Endothelial cell of umbilical vein (primary cell): ENCODE measurements around the gene FGF12. TPM values are rescaled to one million over a fixed set of nuclear protein-coding genes. Genes with fewer than 3 reads are reported as not detected.

ENCODE experiments used
- BruUV-seq: library from RNA; stranded (reverse); fragments of 400-500 nt; replicated peaks from 2 replicates; lab custom pipeline; 2021; lab: Mats Ljungman, UMichigan
- CTCF ChIA-PET: fragments of 300-600, 350-600 bp; sonication (Branson Sonifier 250); formaldehyde crosslinking; loops from one replicate; lab custom pipeline; 2021; ENCODE audit warnings: antibody characterized with exemption, inconsistent platforms; lab: Charles Lee
- POLR2A ChIA-PET: fragments of 300-600, 350-600 bp; sonication (Branson Sonifier 250); formaldehyde crosslinking; loops from one replicate; lab custom pipeline; 2021; ENCODE audit warnings: antibody characterized with exemption, inconsistent platforms; lab: Charles Lee
- DNase-seq: peaks from one replicate; pipeline ENCODE4 v3.0.0-alpha.2; 2011; ENCODE audit warnings: low read depth, low spot score
- FAIRE-seq: peaks from 2 replicates; lab custom pipeline; 2011; peaks lifted over from hg19 to GRCh38; lab: Jason Lieb, UNC
- H2AFZ ChIP-seq: 2 replicates; pipeline ENCODE4 v1.6.0; 2012; ENCODE audit warnings: low read depth, low read length, control low read depth, inconsistent platforms
- H3K27ac ChIP-seq: 2 replicates; pipeline ENCODE4 v1.5.1; 2011; ENCODE audit warnings: low read depth, mild to moderate bottlenecking, control low read depth, low read length, moderate library complexity; ENCODE audit not compliant: insufficient read depth
- H3K27me3 ChIP-seq, 2 experiments: 2 replicates each; pipeline versions ENCODE4 v1.6.0 to v1.6.1; 2011; ENCODE audit warnings: low read length in 2 of 2, mixed read lengths in 1 of 2; ENCODE audit not compliant: control insufficient read depth in 2 of 2, insufficient read depth in 2 of 2
- H3K36me3 ChIP-seq, 2 experiments: 2 replicates in 1 of 2; 3 replicates in 1 of 2; pipeline ENCODE4 v1.5.1; 2011; ENCODE audit warnings: low read length in 2 of 2, mild to moderate bottlenecking in 1 of 2, moderate library complexity in 1 of 2; ENCODE audit not compliant: control insufficient read depth in 2 of 2, insufficient read depth in 2 of 2; ENCODE audit errors: extremely low read depth in 1 of 2
- H3K4me1 ChIP-seq: 3 replicates; pipeline ENCODE4 v1.5.1; 2011; ENCODE audit warnings: mild to moderate bottlenecking, low read length; ENCODE audit not compliant: control insufficient read depth, insufficient read depth; ENCODE audit errors: extremely low read depth
- H3K4me2 ChIP-seq: 2 replicates; pipeline ENCODE4 v1.6.1; 2011; ENCODE audit warnings: low read length, control low read depth, mixed read lengths; ENCODE audit not compliant: insufficient read depth
- H3K4me3 ChIP-seq, 3 experiments: fragments of 200-600 bp in 1 of 3; sonication (generic), shearing (Covaris generic) in 1 of 3; replicated peaks in 1 of 3; 2 replicates each; pipeline ENCODE4 v1.5.1; 2011 to 2016; ENCODE audit warnings: control low read depth in 3 of 3, low read length in 3 of 3, mild to moderate bottlenecking in 2 of 3, inconsistent platforms in 1 of 3, low read depth in 1 of 3, moderate library complexity in 1 of 3; ENCODE audit not compliant: insufficient read depth in 1 of 3
- H3K79me2 ChIP-seq: 2 replicates; pipeline ENCODE4 v1.6.0; 2012; ENCODE audit warnings: low read length, inconsistent platforms; ENCODE audit not compliant: control insufficient read depth, insufficient read depth
- H3K9ac ChIP-seq: replicated peaks from 2 replicates; pipeline ENCODE3; 2011; ENCODE audit warnings: low read length, control low read depth; ENCODE audit not compliant: insufficient read depth; ENCODE audit errors: extremely low read depth
- H3K9me1 ChIP-seq: replicated peaks from 3 replicates; pipeline ENCODE4 v1.6.0; 2011; ENCODE audit warnings: mild to moderate bottlenecking, low read length; ENCODE audit not compliant: control insufficient read depth, insufficient read depth; ENCODE audit errors: extremely low read depth
- H3K9me3 ChIP-seq: replicated peaks from 2 replicates; pipeline ENCODE4 v1.5.1; 2012; ENCODE audit warnings: low read length, inconsistent platforms; ENCODE audit not compliant: control insufficient read depth, insufficient read depth
- H4K20me1 ChIP-seq: replicated peaks from 2 replicates; pipeline ENCODE3; 2011; ENCODE audit warnings: mild to moderate bottlenecking, low read length; ENCODE audit not compliant: control insufficient read depth, insufficient read depth; ENCODE audit errors: extremely low read depth
- EZH2 ChIP-seq: IDR thresholded peaks from 2 replicates; pipeline ENCODE4 v1.6.1; 2012; ENCODE audit warnings: borderline replicate concordance, low read depth, mild to moderate bottlenecking, moderate library complexity, low read length, inconsistent platforms; ENCODE audit not compliant: severe bottlenecking
- FOS ChIP-seq: IDR thresholded peaks from 2 replicates; pipeline ENCODE4 v1.6.1; 2011; ENCODE audit warnings: mild to moderate bottlenecking, low read length, moderate library complexity, borderline replicate concordance; ENCODE audit not compliant: insufficient read depth
- GATA2 ChIP-seq: IDR thresholded peaks from 2 replicates; pipeline ENCODE4 v1.7.0; 2011; ENCODE audit warnings: low read depth, mild to moderate bottlenecking, moderate library complexity, mixed read lengths, low read length; ENCODE audit not compliant: insufficient read length, insufficient read depth
- JUN ChIP-seq: IDR thresholded peaks from 2 replicates; pipeline ENCODE4 v1.6.1; 2011; ENCODE audit warnings: borderline replicate concordance, low read depth; ENCODE audit not compliant: insufficient read length, insufficient read depth
- MAX ChIP-seq: IDR thresholded peaks from 2 replicates; pipeline ENCODE4 v1.6.1; 2011; ENCODE audit not compliant: insufficient read depth, insufficient read length
- MYC ChIP-seq: IDR thresholded peaks from one replicate; pipeline ENCODE4 v1.6.1; 2011; ENCODE audit warnings: mild to moderate bottlenecking, low read depth, low read length
- POLR2A ChIP-seq: IDR thresholded peaks from 2 replicates; pipeline ENCODE4 v1.6.1; 2012; ENCODE audit warnings: low read depth, mild to moderate bottlenecking, control low read depth, low read length
- POLR2AphosphoS5 ChIP-seq: IDR thresholded peaks from 2 replicates; pipeline ENCODE4 v1.6.1; 2012; ENCODE audit warnings: low read depth, mild to moderate bottlenecking, control low read depth, low read length, moderate library complexity; ENCODE audit not compliant: insufficient read depth
- dilution Hi-C: fragments of 300-500 bp; cut with MboI; formaldehyde crosslinking; loops from one replicate; pipeline ENCODE4 v1.15.0; 2019; ENCODE audit warnings: low sequenced_read_pairs; ENCODE audit not compliant: extremely low pct_ligation_motif_present
- intact Hi-C: fragments of 100-400 bp; cut with micrococcal nuclease; formaldehyde crosslinking; loops from one replicate; pipeline ENCODE4 v1.10.0; 2022
- polyA plus RNA-seq, 4 experiments: library from polyadenylated mRNA; depleted of rRNA in 3 of 4; stranded (reverse) in 3 of 4; unstranded in 1 of 4; fragments of >200 nt; gene quantifications; 2 replicates each; pipeline versions ENCODE4 v1.2.1 to v1.2.3, GENCODE V29; 2011 to 2012; ENCODE audit warnings: missing spikeins in 1 of 4
- total RNA-seq: library from RNA; stranded (reverse); gene quantifications from 2 replicates; pipeline ENCODE4 v1.2.3, GENCODE V29; 2021
- TF ChIP-seq, protein P1 (sequence below), 2 donors: IDR thresholded peaks; 1 replicate in 1 of 2; 2 replicates in 1 of 2; pipeline ENCODE4 v1.5.1; 2011; ENCODE audit warnings: low read length in 2 of 2, mild to moderate bottlenecking in 2 of 2, moderate library complexity in 2 of 2, control low read depth in 1 of 2, inconsistent platforms in 1 of 2, low read depth in 1 of 2; ENCODE audit not compliant: insufficient read depth in 1 of 2; ENCODE audit errors: extremely low read depth in 1 of 2

FGF12 gene
- total and polyA plus RNA-seq, 2 donors (not counting 3 experiments of a cell fraction or from before 2014, with no cell fraction given): 0.72 to 2.5 TPM

- no peak overlapping the region for H3K27ac ChIP-seq
- intact Hi-C loops: no loop called here
- H3K9me1 ChIP-seq: no peaks in the 10 kb centered on the region
- CTCF ChIA-PET: interaction anchor here (0.8 to 6.5 kb wide), 3 partner anchors 96 to 1009 kb away, joined by 3 to 46 read pairs (median 6); no protein-coding TSS in a partner anchor
- H4K20me1 ChIP-seq: no peaks in the 10 kb centered on the region
- TF ChIP-seq EZH2 (no peak), MYC (no peak), GATA2 (no peak), POLR2AphosphoS5 (no peak), MAX (no peak), JUN (no peak), FOS (no peak), POLR2A (no peak)
- TF ChIP-seq, protein P1, sequence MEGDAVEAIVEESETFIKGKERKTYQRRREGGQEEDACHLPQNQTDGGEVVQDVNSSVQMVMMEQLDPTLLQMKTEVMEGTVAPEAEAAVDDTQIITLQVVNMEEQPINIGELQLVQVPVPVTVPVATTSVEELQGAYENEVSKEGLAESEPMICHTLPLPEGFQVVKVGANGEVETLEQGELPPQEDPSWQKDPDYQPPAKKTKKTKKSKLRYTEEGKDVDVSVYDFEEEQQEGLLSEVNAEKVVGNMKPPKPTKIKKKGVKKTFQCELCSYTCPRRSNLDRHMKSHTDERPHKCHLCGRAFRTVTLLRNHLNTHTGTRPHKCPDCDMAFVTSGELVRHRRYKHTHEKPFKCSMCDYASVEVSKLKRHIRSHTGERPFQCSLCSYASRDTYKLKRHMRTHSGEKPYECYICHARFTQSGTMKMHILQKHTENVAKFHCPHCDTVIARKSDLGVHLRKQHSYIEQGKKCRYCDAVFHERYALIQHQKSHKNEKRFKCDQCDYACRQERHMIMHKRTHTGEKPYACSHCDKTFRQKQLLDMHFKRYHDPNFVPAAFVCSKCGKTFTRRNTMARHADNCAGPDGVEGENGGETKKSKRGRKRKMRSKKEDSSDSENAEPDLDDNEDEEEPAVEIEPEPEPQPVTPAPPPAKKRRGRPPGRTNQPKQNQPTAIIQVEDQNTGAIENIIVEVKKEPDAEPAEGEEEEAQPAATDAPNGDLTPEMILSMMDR (IDR thresholded peaks at IDR 0.05; ENCODE audit: extremely low read depth in 1 of 2, insufficient read depth in 1 of 2, low read depth in 1 of 2, low read length in 2 of 2): no peak
- no peaks in the 10 kb centered on the region for H3K79me2 ChIP-seq
- H3K9me3 ChIP-seq: no peaks in the 10 kb centered on the region
- H3K4me1 ChIP-seq: no peaks in the 10 kb centered on the region
- no peak overlapping the region for H3K4me3 ChIP-seq
- H3K4me2 ChIP-seq: no peak overlapping the region
- FAIRE-seq: no peak
- no peaks in the 10 kb centered on the region for H3K36me3 ChIP-seq
- H3K9ac ChIP-seq: no peak overlapping the region
- dilution Hi-C loops: no loop called here
- POLR2A ChIA-PET: no interaction called here
- DNase-seq: no peak
- peaks cover 0 to 5% of the 10 kb centered on the region in 2 experiments for H3K27me3 ChIP-seq
- H2AFZ ChIP-seq: no peak overlapping the region
- BruUV-seq: no TSS peak
Observed at GRCh38 chr3:192563417-192563816, 163.9 kb downstream of the FGF12 start.
